Measurements from ENCODE around the gene GDF15. TPM values are rescaled to one million over a fixed set of nuclear protein-coding genes. Genes with fewer than 3 reads are reported as not detected.

The GDF15 gene, protein sequence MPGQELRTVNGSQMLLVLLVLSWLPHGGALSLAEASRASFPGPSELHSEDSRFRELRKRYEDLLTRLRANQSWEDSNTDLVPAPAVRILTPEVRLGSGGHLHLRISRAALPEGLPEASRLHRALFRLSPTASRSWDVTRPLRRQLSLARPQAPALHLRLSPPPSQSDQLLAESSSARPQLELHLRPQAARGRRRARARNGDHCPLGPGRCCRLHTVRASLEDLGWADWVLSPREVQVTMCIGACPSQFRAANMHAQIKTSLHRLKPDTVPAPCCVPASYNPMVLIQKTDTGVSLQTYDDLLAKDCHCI
- 2.2 and 30.3 TPM in 2 replicates for total RNA-seq

GRCh38 chr19:18385675-18386542 is at the start of gene GDF15:
Gene GDF15 (plus strand): TSS chr19:18386158. CDS start chr19:18386190, 32 bp downstream.

DNA sequence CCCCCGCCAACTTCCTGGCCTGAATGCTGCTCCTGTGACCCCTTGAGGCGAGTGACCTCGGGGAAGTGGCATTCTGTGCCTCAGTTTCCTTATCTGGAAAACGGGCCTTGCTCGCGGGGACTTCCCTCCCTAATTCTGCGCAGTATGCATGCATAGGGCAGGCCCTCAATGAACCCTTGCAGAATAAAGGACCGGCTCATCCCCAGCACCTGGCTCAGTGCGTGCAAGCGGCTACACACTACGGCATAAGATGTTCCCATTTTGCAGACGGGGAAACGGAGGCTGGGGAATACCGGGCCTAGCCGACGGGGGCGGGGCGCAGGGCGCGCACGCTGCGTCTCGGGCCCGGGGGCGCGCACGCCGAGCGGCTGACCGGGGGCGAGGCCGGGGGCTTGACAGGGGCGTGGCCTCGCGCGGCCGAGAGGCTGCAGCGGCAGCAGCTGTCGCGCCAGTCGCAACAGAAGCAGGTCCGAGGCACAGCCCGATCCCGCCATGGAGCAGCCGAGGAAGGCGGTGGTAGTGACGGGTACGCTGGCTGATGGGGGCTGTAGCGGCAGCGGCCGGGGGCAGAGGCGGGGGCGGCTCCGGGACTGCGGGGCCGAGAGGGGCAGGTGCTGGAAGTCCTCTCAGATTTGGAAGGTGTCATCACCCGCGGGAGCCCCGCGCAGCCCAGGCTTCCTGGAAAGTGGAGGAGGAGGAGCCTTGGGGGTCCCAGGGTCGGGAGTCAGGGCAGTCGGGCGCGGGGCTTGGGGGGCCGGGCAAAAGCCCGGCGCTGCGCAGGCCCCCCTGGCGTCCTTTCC is 45.6 kb upstream of the GDF15 start, which contains the start of gene PGPEP1:
PGPEP1 (plus strand) TSS at position 409 of the 800 bp plus-strand sequence; CDS start at position 493, 84 bp downstream.

DNA sequence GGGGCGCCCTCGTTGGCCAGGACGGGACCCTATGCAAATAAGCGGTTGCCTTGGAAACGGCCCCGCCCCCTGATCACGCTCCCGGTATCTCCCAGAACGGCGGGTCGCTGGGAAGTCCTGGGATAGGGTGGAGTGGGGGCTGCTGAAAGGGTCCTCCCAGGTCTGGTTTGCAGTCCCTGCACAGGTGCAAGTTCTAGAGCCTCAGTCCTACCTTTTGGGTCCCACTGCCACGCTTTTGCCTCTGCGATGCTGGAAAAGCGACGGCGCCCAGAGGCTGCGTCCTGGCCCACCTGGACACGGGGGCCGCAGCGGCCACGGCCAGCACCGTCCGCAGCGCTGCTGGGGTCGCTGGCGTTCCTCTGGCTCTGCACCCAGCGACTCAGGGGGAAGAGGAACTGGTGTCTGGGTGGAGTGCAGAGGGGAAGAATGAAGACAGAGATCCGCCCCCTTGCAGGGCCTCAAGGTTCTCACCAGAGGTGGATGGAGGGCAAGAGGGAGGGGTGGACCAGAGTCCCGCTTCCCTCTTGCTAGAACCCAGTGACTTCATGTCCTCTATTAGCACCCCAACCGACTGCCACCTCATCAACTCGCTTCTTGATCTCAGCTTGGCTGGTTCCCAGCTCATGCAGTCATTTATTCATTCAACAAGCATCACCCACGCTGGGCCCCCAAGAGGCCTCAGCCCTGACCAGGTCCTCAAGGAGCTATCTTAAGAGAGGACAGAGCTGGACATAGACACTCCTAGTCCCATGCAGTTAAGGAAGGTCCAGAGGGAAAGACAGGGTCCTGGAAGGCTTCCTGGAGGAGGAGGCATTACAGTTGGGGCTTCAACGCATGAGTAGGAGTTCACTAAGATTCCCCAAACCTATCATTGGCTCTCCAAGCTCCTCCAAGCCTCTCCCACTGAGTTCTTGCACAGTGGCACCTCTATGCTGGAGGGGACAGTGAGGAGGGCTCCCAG is 11.6 kb downstream of the GDF15 start, which contains the start of gene LRRC25:
LRRC25 (minus strand) TSS at position 381 of the 961 bp plus-strand sequence. CDS start 659 bp downstream, outside the sequence.

DNA sequence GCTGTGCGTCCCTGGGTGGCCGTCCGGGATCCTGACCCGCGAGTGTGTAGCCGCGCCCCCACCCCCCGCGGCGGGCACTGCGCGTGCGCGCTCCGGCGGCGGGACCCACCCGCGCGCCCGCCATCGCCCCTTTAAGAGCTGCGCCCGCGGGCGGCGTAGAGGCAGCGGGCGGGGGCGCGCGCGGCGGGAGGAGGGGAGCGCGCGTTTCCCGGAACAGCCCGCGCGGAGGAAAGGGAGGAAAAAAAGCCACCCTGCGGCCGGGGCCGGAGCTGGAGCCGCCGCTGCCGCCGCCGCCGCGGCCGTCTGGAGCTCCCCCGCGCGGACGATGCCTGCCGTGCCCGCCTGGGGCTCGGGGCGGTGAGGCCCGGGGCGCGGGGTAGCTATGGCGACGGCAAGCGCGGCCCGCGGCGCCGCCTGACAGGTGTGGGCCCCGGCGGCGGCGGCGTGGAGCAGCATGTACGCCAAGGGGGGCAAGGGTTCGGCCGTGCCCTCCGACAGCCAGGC is 33.3 kb downstream of the GDF15 start, which contains the start of gene SSBP4:
SSBP4 (plus strand) TSS at position 204 of the 504 bp plus-strand sequence; CDS start at position 455, 251 bp downstream.

DNA sequence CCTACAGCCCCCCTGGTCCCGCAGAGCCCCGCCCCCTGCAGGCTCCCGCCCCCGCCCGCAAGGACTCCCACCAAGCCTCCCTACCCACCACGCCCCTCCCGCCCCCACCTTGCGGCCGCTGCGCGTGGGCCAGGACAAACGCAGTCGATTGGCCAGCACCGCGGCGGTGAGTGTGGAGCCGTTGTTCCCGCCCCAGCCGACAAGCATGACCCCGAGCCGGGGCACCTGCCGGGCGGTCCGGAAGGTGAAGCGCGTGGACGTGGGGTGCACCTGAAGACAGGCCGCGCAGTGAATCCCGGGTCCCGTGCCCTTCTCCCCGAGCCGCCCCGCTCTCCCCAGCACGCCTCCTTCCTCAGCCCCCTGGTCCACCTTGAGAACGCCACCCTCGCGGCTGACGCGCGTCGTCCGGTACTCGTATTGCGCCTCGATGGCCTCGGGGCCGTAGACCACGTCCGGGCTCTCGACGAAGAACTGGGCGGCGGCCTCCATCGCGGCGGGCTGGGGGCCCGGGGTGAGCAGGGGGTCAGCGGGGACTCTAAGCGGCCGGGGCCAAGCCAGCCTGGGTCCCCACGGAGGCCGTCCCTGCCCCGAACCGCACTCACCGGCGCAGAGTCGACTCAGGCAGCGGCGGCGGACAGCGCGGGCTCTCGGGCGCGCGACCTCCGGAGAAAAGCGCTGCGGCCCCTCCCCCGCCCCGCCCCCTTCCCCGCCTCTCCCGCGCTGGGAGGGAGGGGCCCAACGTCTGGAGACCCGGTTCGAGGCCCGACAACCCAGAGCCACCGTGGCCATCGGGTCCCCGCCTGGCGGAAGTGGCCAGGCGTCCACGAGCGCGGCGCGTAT is 51.8 kb downstream of the GDF15 start, which contains the start of gene ISYNA1:
ISYNA1 (minus strand) TSS at position 643 of the 840 bp plus-strand sequence; CDS start at position 489, 154 bp downstream.

Other genes with a start within 250 kb of the GDF15 start
- 13.4 and 14.3 TPM in 2 replicates for gene PIK3R2, start 233.0 kb upstream of the GDF15 start, total RNA-seq
- gene IFI30, start 212.3 kb upstream of the GDF15 start, total RNA-seq = 22.6 and 27.0 TPM in 2 replicates
- 77.5 and 113 TPM in 2 replicates for gene MPV17L2, start 192.9 kb upstream of the GDF15 start, total RNA-seq
- gene RAB3A, start 182.1 kb upstream of the GDF15 start, total RNA-seq = 0.19 and 0.23 TPM in 2 replicates
- not detected in 2 replicates for gene PDE4C, start 159.7 kb upstream of the GDF15 start, total RNA-seq
- under 0.01 TPM in 1 of 2 replicates, not detected in the other for gene IQCN, start 111.7 kb upstream of the GDF15 start, total RNA-seq
- 108 and 149 TPM in 2 replicates for gene JUND, start 104.5 kb upstream of the GDF15 start, total RNA-seq
- gene LSM4, start 63.1 kb upstream of the GDF15 start, total RNA-seq = 465 and 615 TPM in 2 replicates
- gene PGPEP1, start 45.6 kb upstream of the GDF15 start, total RNA-seq = 5.2 and 5.6 TPM in 2 replicates
- gene LRRC25, start 11.5 kb downstream of the GDF15 start, total RNA-seq = not detected in 2 replicates
- 65.4 and 73.2 TPM in 2 replicates for gene SSBP4, start 33.2 kb downstream of the GDF15 start, total RNA-seq
- 14.0 and 15.5 TPM in 2 replicates for gene ISYNA1, start 52.0 kb downstream of the GDF15 start, total RNA-seq
- 16.2 and 20.6 TPM in 2 replicates for gene ELL, start 135.9 kb downstream of the GDF15 start, total RNA-seq
- 300 and 360 TPM in 2 replicates for gene FKBP8, start 157.4 kb downstream of the GDF15 start, total RNA-seq
- gene KXD1, start 171.7 kb downstream of the GDF15 start, total RNA-seq = 176 and 181 TPM in 2 replicates
- gene UBA52, start 185.7 kb downstream of the GDF15 start, total RNA-seq = 814 and 912 TPM in 2 replicates
- gene REX1BD, start 202.6 kb downstream of the GDF15 start, total RNA-seq = 147 and 161 TPM in 2 replicates
- gene CRLF1, start 220.6 kb downstream of the GDF15 start, total RNA-seq = 0.31 and 1.1 TPM in 2 replicates
- not detected in 2 replicates for gene TMEM59L, start 226.7 kb downstream of the GDF15 start, total RNA-seq